CD1c-positive myeloid dendritic cell (primary cell): ENCODE results near the gene ADAM8.
A peak's percentile ranks its signal among the peaks of the same experiment; 100 is the strongest.

Source experiments
- DNase-seq: peaks from one replicate; pipeline ENCODE4 v3.0.0-alpha.2; 2016; ENCODE audit errors: extremely low spot score

Gene ADAM8

GRCh38 chr10:133308421-133309099 is 31.9 kb upstream of the ADAM8 start, which contains the start of the genes TUBGCP2 and ZNF511:
Gene TUBGCP2, minus strand, starts transcription at chr10:133308872. Its CDS starts 5,931 bp downstream, at chr10:133302941.
Gene ZNF511, plus strand, starts transcription at chr10:133308914. Its CDS starts 30 bp downstream, at chr10:133308944.
- peak; percentile 95 for DNase-seq

- peak; percentile 74 for DNase-seq
These were observed 31.2 kb upstream of the ADAM8 start for GRCh38 chr10:133307776-133308420.

- no peak for DNase-seq
These were observed 30.3 kb upstream of the ADAM8 start for GRCh38 chr10:133306941-133307379.

GRCh38 chr10:133306097-133306476 is 29.4 kb upstream of the ADAM8 start:
- no peak for DNase-seq

- no peak for DNase-seq
These were observed 26.5 kb upstream of the ADAM8 start for GRCh38 chr10:133303206-133303605.

- DNase-seq: no peak
These were observed 25.6 kb upstream of the ADAM8 start for GRCh38 chr10:133302230-133302629.

- no peak for DNase-seq
These were observed 23.1 kb upstream of the ADAM8 start for GRCh38 chr10:133299738-133300137.

- no peak for DNase-seq
These were observed 22.6 kb upstream of the ADAM8 start for GRCh38 chr10:133299224-133299623.

- DNase-seq: no peak
These were observed 21.8 kb upstream of the ADAM8 start for GRCh38 chr10:133298466-133298865.

- no peak for DNase-seq
These were observed 20.8 kb upstream of the ADAM8 start for GRCh38 chr10:133297504-133297903.

- DNase-seq: peak; percentile 21
These were observed 19.0 kb upstream of the ADAM8 start for GRCh38 chr10:133295426-133296320.

GRCh38 chr10:133294189-133294588 is 17.5 kb upstream of the ADAM8 start:
- DNase-seq: peak; percentile 82

GRCh38 chr10:133293810-133294119 is 17.1 kb upstream of the ADAM8 start:
- no peak for DNase-seq

GRCh38 chr10:133292919-133293809 is 16.5 kb upstream of the ADAM8 start:
- DNase-seq: peak; percentile 89

GRCh38 chr10:133289761-133290160 is 13.1 kb upstream of the ADAM8 start:
- no peak for DNase-seq

- no peak for DNase-seq
These were observed 11.3 kb upstream of the ADAM8 start for GRCh38 chr10:133287832-133288500.

- DNase-seq: no peak
These were observed 9.7 kb upstream of the ADAM8 start for GRCh38 chr10:133286366-133286765.

- DNase-seq: no peak
These were observed 8.5 kb upstream of the ADAM8 start for GRCh38 chr10:133285217-133285616.

GRCh38 chr10:133283931-133284330 is 7.3 kb upstream of the ADAM8 start:
- DNase-seq: no peak

- DNase-seq: no peak
These were observed 6.2 kb upstream of the ADAM8 start for GRCh38 chr10:133282846-133283390.
